A673 (cell line): ENCODE results near the gene NOX3.

Source experiments
- EZH2 ChIP-seq: fragments of 200-600 bp; sonication (generic); IDR thresholded peaks from 2 replicates; pipeline ENCODE4 v1.6.1; 2017; ENCODE audit warnings: borderline replicate concordance, low read depth, mild to moderate bottlenecking, mixed read lengths, antibody characterized with exemption, low read length; ENCODE audit not compliant: poor library complexity, severe bottlenecking
- TF ChIP-seq, protein P1 (sequence below): fragments of 300-800, 200-600 bp; sonication (generic); conservative IDR thresholded peaks from 2 replicates; pipeline ENCODE4 v1.5.1; 2017; ENCODE audit warnings: low read depth, mild to moderate bottlenecking, antibody characterized with exemption, low read length, moderate library complexity, mixed read lengths

DNA sequence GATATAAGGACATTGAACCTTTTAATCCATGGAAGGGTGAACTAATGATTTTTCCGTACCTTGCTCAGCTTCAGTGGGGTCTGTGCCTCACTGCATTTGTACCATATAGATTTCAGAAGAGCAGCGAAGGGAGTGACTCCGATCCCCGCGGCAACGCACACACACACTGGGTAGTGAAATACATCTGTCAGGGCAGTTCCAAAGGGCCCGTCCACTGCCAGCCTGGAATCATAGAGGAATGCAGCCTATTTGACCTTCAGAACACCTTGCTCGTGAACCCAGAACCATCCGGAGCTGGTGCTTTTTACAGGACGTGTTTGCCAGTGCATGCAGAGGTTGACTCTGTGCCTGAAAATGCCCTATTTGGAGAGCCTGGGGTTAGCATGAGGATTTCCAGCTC lies 33.0 kb downstream of the NOX3 start:
- TF ChIP-seq, protein P1, sequence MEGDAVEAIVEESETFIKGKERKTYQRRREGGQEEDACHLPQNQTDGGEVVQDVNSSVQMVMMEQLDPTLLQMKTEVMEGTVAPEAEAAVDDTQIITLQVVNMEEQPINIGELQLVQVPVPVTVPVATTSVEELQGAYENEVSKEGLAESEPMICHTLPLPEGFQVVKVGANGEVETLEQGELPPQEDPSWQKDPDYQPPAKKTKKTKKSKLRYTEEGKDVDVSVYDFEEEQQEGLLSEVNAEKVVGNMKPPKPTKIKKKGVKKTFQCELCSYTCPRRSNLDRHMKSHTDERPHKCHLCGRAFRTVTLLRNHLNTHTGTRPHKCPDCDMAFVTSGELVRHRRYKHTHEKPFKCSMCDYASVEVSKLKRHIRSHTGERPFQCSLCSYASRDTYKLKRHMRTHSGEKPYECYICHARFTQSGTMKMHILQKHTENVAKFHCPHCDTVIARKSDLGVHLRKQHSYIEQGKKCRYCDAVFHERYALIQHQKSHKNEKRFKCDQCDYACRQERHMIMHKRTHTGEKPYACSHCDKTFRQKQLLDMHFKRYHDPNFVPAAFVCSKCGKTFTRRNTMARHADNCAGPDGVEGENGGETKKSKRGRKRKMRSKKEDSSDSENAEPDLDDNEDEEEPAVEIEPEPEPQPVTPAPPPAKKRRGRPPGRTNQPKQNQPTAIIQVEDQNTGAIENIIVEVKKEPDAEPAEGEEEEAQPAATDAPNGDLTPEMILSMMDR = no peak
- TF ChIP-seq EZH2 = no peak
